Activated CD4-positive, alpha-beta T cell treated with anti-CD3 and anti-CD28 coated beads, Interleukin-2, amount 50 U/mL, for 48 hours (primary cell): ENCODE data around the gene POLDIP2.

Experiments
- DNase-seq, 2 experiments: peaks; one replicate each; pipeline ENCODE4 v3.0.0-alpha.2; 2020

POLDIP2 gene, protein sequence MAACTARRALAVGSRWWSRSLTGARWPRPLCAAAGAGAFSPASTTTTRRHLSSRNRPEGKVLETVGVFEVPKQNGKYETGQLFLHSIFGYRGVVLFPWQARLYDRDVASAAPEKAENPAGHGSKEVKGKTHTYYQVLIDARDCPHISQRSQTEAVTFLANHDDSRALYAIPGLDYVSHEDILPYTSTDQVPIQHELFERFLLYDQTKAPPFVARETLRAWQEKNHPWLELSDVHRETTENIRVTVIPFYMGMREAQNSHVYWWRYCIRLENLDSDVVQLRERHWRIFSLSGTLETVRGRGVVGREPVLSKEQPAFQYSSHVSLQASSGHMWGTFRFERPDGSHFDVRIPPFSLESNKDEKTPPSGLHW

DNA sequence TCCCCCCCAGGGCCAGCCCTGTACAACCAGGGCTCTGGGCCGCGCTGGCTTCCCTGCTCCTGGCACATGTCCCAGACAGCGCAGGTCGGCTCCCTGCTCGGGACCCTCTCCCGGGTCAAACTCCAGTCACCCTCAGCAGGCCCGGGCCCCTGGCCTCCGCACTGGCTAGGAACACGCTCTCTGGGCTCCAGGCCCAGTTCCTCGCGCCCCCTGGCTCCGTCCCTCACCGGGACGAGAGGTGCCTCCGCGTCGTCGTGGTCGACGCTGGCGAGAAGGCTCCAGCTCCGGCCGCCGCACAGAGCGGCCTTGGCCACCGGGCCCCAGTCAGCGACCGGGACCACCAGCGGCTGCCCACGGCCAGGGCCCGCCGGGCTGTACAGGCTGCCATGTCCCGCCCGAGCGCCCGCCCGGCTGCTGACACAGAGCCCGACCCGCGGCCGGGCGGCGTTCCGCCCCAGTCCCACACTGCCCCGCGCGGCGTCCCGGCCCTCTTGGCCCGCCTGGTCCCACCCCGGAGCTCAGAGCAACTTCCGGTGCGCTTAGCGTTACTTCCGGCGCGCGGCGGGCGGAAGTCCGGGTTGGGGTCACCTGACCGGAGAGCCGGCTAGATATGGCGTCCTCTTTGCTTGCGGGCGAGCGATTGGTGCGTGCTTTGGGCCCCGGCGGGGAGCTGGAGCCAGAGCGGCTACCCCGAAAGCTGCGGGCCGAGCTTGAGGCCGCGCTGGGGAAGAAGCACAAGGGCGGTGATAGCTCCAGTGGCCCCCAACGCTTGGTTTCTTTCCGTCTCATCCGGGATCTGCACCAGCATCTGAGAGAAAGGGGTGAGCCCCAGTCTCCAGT lies at the start of gene POLDIP2:
POLDIP2 (minus strand) TSS at position 467 of the 840 bp plus-strand sequence; CDS start at position 388, 79 bp downstream.
- DNase-seq = peak; percentile 92 to 95

DNA sequence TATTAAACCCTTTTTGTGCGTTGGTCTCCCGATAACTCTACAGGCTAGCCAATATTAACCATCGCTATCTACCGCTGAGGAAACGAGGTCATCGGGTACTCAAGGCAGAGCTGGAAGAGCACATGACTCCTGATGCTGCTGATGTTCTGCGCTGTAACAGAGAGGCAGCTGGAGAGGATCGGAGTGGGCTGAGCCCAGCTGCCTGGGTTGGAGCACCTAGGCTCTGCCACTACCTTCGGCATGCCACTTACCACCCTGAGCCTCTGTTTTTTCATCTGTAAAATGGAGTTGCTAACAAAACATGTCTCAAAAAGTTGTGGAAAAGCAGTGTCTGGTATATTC lies 49.1 kb upstream of the POLDIP2 start:
- no peak for DNase-seq

DNA sequence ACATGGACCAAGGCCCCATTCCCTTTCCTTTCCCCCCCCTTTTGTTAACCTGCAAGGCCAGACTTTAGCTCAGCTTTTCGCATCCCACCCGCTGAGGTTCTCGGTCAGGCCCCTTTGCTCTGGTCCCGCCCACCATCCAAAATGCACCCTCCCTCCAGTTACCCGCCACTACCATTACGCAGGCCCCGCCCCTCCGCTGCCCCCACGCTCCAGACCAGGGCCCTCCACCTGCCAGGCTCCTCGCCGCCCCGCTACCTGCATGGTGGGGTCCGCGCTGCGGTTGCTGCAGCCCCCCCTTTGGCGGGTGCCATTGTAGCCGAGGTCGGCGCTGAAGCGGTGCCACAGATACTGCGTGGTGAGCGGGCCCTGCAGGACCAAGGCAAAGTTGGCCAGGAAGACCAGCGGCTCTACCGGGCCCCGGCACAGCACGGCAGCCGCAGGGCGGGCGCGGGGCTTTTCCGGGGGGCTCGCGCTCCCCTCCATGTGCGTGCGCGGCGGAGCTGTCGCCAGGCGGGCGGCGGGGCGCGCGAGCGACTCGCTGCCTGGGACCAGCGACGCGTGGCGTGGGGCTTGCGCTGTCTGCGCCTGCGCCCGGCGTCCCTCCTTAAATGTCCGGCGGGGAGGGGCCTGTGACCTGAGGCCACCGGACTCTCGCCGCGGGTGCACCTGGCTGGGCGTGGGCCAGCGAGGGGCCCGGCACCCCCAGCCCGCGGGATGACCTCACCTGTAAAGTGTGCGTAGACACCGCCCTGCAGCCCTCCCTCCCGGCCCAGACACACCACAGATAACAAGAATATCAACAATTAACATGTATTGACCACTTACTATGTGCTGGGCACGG lies 48.5 kb upstream of the POLDIP2 start, which contains the start of gene SLC46A1:
SLC46A1 (minus strand) TSS at position 581 of the 841 bp plus-strand sequence; CDS start at position 483, 98 bp downstream.
- DNase-seq = peak; percentile 71 to 80

DNA sequence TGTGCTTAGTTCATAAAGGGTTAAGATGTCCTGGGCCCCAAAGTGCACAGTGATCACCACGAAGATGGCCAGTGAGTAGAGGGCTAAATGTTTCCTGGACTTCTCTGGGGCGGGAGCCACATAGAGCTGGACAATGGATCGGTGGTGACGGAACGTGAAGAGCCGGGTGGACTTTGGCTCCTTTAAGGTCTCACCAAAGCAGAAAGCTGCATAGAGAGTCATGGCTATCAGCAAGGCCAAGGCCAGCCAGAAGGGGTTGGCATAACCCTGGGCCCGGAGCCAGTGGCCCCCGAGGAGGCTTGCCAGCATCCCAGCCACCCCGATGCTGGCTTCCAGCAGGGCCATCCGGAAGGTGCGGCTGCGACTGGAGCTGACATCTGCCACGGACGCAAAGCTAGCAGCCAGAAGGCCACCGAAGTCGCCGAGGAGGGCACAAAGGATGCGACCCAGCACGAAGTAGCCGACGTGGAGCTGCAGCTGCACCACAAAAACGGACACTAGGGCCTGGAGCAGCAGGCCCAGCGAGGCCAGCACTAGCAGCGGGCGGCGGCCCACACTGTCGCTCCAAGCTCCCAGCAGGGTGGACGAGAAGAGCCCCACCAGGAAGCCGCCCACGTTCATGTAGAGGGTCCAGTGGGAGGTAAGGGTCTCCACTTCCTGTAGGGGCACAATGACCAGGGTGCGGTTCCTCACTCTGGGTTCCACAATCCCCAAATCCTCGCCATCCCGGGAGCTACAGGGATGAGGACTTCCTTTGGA lies 47.7 kb upstream of the POLDIP2 start:
- DNase-seq = no peak

DNA sequence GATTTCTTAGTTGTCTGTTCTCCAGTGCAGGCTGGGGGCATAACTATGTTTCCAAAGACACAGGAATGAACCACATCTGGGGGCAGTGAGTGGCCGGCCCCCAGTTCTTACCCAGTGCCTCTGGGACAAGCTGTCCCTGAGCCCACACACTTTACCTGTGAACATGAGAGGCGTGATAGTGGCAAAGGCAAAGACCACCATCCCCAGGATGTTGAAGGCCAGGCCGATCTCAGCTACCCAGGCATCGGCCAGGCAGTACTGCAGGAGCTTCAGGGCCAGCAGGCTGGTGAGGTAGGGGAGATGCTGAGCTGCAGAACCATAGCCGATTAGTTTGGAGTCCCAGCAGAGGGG lies 47.1 kb upstream of the POLDIP2 start:
- no peak for DNase-seq

DNA sequence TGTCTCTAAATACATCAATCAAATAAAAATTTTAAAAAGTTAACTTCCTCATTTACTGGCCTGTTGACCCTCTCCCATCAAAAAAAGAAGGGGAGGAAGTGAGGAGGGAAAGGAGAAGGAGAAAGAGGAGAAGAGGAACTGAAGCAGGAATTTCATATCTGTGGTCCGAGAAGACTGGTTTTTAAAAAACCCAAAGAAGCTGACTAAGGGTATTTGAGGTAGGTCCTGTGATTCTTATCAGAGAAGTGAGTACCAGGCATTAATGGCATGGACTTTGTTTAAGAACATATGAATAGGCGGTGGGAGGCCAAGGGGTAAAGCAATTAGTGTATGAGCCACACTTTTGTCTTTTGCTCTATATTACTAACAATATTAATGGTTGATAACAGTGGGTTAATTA lies 46.7 kb upstream of the POLDIP2 start:
- no peak for DNase-seq

DNA sequence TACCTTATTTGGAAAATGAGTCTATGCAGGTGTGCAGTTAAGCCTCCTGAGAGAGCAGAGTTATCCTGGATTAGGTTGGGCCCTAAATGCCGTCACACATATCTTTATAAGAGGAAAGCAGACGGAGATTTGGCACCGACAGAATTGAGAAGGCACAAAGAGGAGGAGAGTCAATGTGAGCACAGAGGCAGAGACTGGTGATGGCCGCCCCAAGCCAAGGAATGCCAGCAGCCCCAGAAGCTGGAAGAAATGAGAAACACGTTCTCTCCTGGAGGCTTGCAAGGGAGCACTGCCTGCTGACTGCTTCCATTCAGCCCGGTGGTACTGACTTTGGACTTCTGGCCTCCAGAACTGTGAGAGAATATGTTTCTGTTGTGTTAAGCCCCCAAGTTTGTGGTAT lies 45.5 kb upstream of the POLDIP2 start:
- no peak for DNase-seq

DNA sequence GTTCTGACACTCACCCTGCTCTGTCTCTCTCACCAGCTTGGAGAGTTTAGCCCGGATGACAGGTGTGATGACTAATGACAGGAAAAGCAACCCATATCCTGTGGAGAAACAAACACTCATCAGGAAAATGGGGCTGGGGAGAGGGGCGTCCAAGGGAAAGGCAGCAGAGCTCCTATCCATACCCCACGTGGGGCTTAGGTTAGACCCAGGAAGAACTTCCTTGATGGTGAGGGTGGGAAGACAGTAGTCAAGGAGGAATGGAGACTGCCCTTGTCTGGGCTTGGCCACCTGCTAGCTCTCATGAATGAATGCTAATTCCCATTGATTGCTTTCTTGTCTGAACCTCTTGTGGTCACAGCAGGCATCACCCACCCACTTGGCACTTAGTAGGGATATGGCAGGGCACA lies 44.9 kb upstream of the POLDIP2 start:
- no peak for DNase-seq

DNA sequence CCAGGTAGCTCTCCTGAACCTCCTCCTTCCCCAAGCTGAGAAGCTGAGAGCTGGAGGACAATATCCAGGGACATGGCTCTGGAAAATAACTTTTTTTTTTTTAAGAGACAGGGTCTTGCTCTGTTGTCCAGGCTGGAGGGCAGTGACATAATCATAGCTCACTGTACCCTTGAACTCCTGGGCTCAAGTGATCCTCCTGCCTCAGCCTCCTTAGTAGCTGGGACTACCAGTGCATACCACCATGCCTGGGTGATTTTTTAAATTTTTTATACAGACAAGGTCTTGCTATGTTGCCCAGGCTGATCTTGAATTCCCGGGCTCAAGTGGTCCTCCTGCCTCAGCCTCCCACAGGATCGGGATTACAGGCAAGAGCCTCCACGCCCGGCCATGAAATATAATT lies 42.5 kb upstream of the POLDIP2 start:
- no peak for DNase-seq

DNA sequence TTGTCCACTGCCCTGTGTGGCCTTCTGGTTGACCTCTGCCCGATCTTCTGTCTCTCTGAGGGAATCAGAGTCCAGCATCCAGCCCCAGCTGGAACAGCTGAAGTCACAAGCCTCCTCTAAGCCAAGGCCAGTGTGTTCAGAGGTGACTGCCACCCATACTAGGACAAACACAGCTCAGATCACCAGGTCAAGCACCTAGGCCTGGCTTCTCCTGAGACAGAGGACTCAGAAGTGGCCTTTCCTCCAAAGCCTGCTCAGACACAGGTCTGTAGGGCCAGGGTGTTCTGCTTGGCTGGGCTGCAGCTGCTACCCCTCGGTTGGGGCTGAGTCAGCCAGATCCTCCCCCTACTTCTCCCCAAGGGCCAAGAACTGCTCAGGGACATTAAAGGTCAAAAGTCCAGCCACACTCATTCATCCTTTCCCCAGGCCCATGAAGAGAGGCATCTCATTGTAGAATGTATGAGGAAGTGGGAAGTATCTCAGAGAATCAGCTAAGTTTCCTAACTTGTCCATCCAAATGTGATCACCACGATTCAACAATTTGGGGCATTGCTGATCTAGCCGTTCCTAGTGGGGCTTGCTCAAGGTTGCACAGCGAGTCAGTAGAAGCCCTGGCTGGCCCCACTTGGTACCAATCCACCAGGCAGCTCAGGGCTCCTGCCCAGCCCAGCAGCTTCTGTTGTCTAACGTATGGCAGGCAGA lies 41.1 kb upstream of the POLDIP2 start:
- no peak for DNase-seq

DNA sequence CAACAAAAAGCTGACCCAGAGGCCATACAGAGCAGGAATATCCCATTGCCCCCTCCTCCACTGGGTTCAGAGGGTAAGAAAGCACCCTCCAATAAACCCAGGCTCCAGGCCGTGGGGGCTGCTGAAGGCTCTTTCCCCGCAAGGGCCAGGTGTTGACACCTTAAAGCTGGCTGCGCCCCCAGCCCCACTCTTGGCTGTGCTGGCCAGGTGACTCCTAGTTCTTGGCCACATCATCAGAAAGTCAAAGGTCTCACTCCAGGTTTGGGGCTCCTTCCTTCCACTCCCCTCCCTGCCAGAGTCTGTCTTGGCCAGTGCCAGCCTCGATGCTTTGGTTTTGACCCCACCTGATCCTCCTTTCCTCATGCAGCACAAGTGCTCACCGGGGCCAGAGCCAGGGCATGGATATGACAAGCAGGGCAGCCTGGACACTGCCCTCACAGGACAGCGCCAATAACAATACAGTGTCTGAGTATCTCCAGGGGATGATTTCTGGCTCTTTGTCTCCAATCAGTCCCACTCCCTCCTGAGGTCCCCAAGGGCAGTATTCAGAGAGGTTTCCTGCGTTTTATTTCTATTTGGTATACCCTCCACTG lies 40.5 kb upstream of the POLDIP2 start:
- no peak for DNase-seq

DNA sequence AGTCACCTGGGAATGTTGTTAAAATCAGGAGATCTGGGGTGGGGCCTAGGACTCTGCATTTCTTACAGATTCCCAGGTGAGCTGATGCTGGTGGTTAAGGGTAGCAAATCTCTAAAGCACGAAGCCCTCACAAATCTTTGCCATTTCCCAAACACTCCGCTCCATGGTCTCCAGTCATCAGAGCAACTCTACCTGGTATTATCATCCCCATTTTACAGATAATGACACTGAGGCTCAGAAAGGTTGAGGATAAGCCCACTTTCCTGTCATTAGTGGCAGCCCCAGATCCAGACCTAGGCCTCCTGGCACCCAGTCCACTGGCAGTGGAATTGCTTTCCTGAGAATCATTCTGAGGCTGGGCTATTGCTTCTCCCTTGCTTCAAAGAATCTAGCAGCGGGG lies 39.9 kb upstream of the POLDIP2 start:
- DNase-seq = no peak

DNA sequence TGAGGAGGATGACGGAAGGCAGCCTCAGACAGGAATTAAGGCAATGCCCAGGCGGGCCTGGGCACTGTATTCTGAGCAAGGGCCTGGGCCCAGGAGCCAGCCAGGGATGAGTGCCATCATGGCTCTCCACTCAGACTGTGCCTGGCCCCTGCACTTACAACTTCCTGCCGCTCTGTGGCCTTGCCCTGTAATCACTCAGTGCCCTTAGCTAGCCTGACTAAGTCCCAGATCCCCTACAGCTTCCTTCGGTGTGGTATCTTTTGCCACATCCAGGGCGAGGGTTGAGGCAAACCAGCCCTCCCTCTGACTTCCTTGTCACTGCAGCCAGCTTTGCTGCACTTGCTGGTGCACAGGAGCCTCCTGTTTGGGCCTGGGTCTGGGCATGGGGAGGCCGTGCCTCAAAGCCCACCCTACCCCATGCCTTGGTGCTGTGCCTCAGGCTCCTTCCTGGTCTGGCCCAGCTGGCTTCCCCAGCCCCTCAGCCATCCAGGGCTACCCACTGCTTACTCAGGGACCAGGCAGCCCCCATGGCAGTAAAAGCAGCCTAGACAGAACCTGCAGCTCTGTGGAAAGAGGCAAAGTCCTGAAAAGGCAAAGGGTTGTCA lies 39.4 kb upstream of the POLDIP2 start:
- no peak for DNase-seq

DNA sequence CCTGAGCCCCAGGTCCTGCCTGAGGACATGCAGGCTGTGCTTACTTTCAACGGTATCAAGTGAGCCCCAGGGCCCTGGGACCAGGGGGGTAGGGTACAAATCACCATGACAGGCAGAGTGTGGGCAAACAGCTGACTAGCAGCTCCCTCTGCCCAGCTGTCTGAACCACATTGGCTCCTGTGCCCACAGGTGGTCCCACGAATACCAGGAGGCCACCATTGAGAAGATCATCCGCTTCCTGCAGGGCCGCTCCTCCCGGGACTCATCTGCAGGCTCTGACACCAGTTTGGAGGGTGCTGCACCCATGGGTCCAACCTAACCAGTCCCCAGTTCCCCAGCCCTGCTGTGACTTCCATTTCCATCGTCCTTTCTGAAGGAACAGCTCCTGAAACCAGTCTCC lies 38.6 kb upstream of the POLDIP2 start:
- DNase-seq = no peak

DNA sequence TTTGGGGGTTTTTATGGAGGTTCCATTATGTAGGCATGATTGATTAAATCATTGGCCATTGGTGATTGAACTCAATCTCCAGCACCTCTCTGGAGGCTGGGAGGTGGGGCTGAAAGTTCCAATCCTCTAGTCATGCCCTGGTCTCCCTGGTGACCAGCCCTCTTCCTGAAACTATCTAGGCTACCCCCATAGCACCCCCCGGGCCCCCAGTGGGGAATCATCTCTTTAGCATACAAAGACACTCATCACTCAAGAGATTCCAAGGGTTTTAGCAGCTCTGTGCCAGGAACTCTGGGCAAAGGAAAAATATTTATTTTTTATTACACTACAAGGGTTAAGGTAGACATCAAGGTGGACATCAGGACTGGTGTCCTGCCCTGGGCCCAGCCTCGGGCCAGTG lies 38.1 kb upstream of the POLDIP2 start:
- DNase-seq = no peak

DNA sequence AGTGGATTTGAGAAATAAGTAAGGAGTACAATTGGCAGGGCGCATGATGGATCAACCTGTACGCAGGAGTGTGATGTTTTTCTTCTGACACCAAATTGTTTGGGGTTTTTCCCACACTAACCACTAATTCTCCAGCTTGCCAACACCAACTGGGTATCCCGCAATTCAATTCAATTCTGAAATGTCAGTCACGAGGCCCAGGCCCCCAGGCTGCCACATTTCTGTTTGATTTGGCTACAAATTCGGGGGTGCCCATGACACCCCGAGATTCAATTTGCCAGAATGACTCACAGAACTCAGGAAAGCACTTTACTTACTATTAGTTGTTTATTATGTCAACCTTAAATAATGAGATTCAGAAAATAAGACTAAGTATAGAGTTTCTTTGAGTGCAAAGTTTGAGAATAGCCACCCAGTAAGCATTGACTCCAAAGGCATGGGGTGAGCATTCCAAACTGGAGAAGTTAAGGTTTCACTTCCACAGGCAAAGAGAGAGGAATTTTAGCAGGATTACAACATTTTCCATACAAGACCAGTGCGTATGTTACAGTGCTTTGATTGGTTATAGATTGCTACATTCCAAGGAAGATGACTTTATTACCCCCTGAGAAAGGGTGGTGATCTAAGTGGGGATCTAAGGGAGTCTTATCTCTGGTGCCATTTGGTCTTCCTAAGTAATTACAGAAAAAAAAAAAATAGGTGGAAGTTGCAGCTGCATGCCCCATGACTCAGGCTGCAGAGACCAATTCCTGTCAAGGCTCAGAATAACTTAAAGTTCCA lies 37.2 kb upstream of the POLDIP2 start:
- no peak for DNase-seq

DNA sequence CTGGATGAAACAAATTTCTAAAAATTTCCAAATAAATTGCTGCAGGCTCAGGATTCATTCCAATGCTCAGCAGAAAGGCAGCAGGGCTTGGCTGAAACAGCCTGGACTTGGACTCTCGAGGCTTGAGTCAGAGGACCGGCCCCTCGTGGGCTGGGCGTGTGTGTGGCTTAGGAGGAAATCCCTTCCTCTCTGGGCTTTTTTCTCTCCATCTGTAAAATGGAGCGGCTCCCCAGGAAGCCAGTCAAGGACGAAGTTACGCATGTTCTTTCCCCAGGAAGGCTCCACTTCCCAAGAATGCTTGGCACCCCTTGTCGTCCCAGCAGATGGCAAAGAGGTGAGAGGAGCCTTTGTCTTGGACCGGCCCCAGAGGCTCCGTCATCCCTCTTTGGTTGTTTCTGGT lies 35.2 kb upstream of the POLDIP2 start:
- DNase-seq = no peak

DNA sequence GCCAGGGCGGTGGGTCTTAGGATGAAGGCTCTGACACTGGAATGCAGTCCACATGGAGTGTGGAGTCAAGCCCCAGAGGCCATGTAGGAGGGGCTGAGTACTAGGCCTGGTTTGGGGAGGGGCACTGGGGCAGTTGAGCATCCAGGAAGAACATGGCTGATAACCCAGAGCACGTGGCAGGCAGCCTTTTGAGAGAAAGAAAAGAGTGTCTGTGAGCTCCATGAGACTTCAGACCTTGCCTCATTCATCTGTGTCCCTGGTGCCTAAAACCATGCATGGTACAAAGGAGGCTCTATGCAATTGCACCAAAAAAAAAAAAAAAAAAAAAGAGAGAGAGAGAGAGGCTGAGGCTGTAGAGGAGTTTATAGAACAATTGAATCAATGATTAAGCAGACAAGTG lies 34.1 kb upstream of the POLDIP2 start:
- no peak for DNase-seq

DNA sequence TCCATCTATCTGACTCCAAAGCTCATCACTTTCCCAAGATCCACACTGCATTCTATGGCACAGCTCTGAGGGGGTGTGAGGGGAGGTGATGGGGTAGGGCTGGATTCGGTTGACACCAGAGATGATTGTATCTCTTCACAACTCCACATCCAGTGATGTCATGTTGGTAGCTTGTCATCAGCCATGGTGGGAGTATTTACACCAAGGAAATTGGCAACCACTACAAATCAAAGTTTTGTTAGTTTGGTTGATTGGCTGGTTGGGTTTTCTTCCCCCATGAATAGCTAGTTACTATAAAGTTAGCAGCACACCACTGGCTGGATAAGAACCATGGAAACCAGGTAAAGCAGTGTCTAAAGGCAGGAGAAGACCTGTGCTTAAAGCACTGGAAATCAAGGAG lies 33.7 kb upstream of the POLDIP2 start:
- no peak for DNase-seq

DNA sequence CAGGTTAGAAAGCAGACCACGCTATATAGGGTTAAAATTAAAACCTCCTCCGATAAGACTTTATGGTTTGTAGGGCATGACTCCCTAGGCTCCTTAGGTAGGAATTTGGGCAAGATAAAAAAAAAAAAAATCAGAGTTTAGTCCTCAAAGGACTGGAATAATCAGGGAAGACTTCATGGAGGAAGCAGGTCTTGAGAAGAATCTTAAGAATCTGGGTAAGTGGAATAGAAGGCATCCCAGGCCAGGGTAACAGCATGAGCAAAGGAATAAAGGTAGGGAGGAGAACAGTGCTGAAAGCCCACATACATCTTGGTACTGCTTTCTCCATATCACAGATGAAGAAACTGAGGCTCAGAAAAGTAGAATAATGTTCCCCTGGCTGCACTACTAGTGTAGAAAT lies 33.2 kb upstream of the POLDIP2 start:
- no peak for DNase-seq
